Islet of Langerhans (tissue), 1 donor: ENCODE results near the gene CEP76.
"Not testable (repeated sequence)": the region's sequence is repeated elsewhere in the genome, so short reads cannot be mapped to it uniquely, and the experiment has no call there.

Experiments
- FAIRE-seq: peaks from one replicate; lab custom pipeline; 2011; peaks lifted over from hg19 to GRCh38; lab: Jason Lieb, UNC

The CEP76 gene

GRCh38 chr18:12643756-12644155 is 58.8 kb downstream of the CEP76 start:
- FAIRE-seq, result not testable (repeated sequence)

GRCh38 chr18:12640881-12641200 is 61.7 kb downstream of the CEP76 start:
- no peak for FAIRE-seq

GRCh38 chr18:12639990-12640880 is 62.3 kb downstream of the CEP76 start:
- FAIRE-seq, result no peak

- no peak for FAIRE-seq
These were observed 63.8 kb downstream of the CEP76 start for GRCh38 chr18:12638644-12639124.

GRCh38 chr18:12637901-12638643 is 64.5 kb downstream of the CEP76 start:
- no peak for FAIRE-seq

- no peak for FAIRE-seq
These were observed 65.1 kb downstream of the CEP76 start for GRCh38 chr18:12637393-12637792.

GRCh38 chr18:12631831-12632477 is 70.6 kb downstream of the CEP76 start:
- no peak for FAIRE-seq

- FAIRE-seq, result no peak
These were observed 72.4 kb downstream of the CEP76 start for GRCh38 chr18:12630136-12630535.

GRCh38 chr18:12628706-12629702 is 73.5 kb downstream of the CEP76 start:
- FAIRE-seq, result peak; percentile 85

GRCh38 chr18:12627199-12627598 is 75.3 kb downstream of the CEP76 start:
- not testable (repeated sequence) for FAIRE-seq

GRCh38 chr18:12625241-12625640 is 77.3 kb downstream of the CEP76 start:
- FAIRE-seq, result no peak
